WERI-Rb-1 (cell line): ENCODE data around the gene SMPD3.

Experiments used
- DNase-seq: peaks from one replicate; pipeline ENCODE4 v3.0.0-alpha.2; 2020
- H3K27ac ChIP-seq: fragments of 250-450 bp; sonication (Bioruptor Pico); 2 replicates; pipeline ENCODE4 v1.5.1; 2020; ENCODE audit warnings: mild to moderate bottlenecking, moderate library complexity
- H3K27me3 ChIP-seq: fragments of 250-450 bp; sonication (Bioruptor Pico); 2 replicates; pipeline ENCODE4 v1.5.1; 2021; ENCODE audit warnings: mild to moderate bottlenecking, low read depth, moderate library complexity; ENCODE audit not compliant: insufficient read depth, severe bottlenecking
- H3K36me3 ChIP-seq: fragments of 250-450 bp; sonication (Bioruptor Pico); 2 replicates; pipeline ENCODE4 v1.5.1; 2020; ENCODE audit warnings: mild to moderate bottlenecking, moderate library complexity
- H3K4me3 ChIP-seq: 2 replicates; pipeline ENCODE4 v1.5.1; 2011; ENCODE audit warnings: low read depth, mild to moderate bottlenecking, control low read depth, low read length
- H3K9me3 ChIP-seq: fragments of 250-450 bp; sonication (Bioruptor Pico); 2 replicates; pipeline ENCODE4 v1.5.1; 2021; ENCODE audit warnings: mild to moderate bottlenecking, moderate library complexity; ENCODE audit not compliant: severe bottlenecking
- CTCF ChIP-seq: IDR thresholded peaks from 2 replicates; pipeline ENCODE4 v1.5.1; 2011; ENCODE audit warnings: low read depth, mild to moderate bottlenecking, control low read depth, inconsistent platforms, low read length

SMPD3 gene

GRCh38 chr16:68342620-68343019 is 105.7 kb downstream of the SMPD3 start:
- H3K27ac ChIP-seq, result no peak overlapping the region
- H3K4me3 ChIP-seq, result no peak overlapping the region
- no peak for DNase-seq
- H3K27me3 ChIP-seq, result no peaks in the 10 kb centered on the region
- TF ChIP-seq CTCF, result no peak
- no peaks in the 10 kb centered on the region for H3K9me3 ChIP-seq
- peaks cover 81% of the 10 kb centered on the region for H3K36me3 ChIP-seq

GRCh38 chr16:68339214-68339613 is 109.1 kb downstream of the SMPD3 start:
- Histone ChIP-seq H3K4me3 (no peak overlapping the region), H3K27me3 (no peaks in the 10 kb centered on the region), H3K9me3 (no peaks in the 10 kb centered on the region), H3K27ac (no peak overlapping the region), H3K36me3 (peaks cover 73% of the 10 kb centered on the region)
- TF ChIP-seq CTCF, result no peak
- DNase-seq, result no peak

- Histone ChIP-seq H3K27ac (no peak overlapping the region), H3K27me3 (no peaks in the 10 kb centered on the region), H3K4me3 (no peak overlapping the region), H3K9me3 (no peaks in the 10 kb centered on the region), H3K36me3 (peaks cover 70% of the 10 kb centered on the region)
- DNase-seq, result no peak
- TF ChIP-seq CTCF, result no peak
Measured at GRCh38 chr16:68338326-68339119, 109.8 kb downstream of the SMPD3 start.

GRCh38 chr16:68335175-68335574 is 113.1 kb downstream of the SMPD3 start:
- Histone ChIP-seq H3K36me3 (peaks cover 37% of the 10 kb centered on the region), H3K27ac (no peak overlapping the region), H3K4me3 (no peak overlapping the region), H3K9me3 (no peaks in the 10 kb centered on the region), H3K27me3 (no peaks in the 10 kb centered on the region)
- TF ChIP-seq CTCF, result no peak
- DNase-seq, result no peak

- Histone ChIP-seq H3K27me3 (no peaks in the 10 kb centered on the region), H3K9me3 (no peaks in the 10 kb centered on the region), H3K4me3 (no peak overlapping the region), H3K36me3 (peaks cover 23% of the 10 kb centered on the region), H3K27ac (no peak overlapping the region)
- DNase-seq, result no peak
- TF ChIP-seq CTCF, result no peak
Measured at GRCh38 chr16:68332411-68333121, 115.7 kb downstream of the SMPD3 start.
